Endothelial cell of hepatic sinusoid (primary cell): ENCODE results near the gene PALLD.
"Not testable (repeated sequence)": the region's sequence is repeated elsewhere in the genome, so short reads cannot be mapped to it uniquely, and the experiment has no call there.

Source experiments
- in situ Hi-C: cut with HindIII; loops from 2 replicates; pipeline ENCODE4 v1.10.0; 2017; ENCODE audit warnings: low sequenced_read_pairs

The PALLD gene

GRCh38 chr4:168803052-168803451, 306.2 kb downstream of the PALLD start:
- in situ Hi-C loops, result not testable (repeated sequence)

GRCh38 chr4:168803732-168804131, 306.9 kb downstream of the PALLD start:
- in situ Hi-C loops, result no loop called here

- in situ Hi-C loops, result no loop called here
Observed at GRCh38 chr4:168804146-168804545, 307.3 kb downstream of the PALLD start.

GRCh38 chr4:168805341-168805740, 308.5 kb downstream of the PALLD start:
- in situ Hi-C loops, result no loop called here

- in situ Hi-C loops, result not testable (repeated sequence)
Observed at GRCh38 chr4:168806247-168806646, 309.4 kb downstream of the PALLD start.

- in situ Hi-C loops, result no loop called here
Observed at GRCh38 chr4:168811207-168811606, 314.4 kb downstream of the PALLD start.

- in situ Hi-C loops, result no loop called here
Observed at GRCh38 chr4:168811786-168812651, 315.2 kb downstream of the PALLD start.

- in situ Hi-C loops, result no loop called here
Observed at GRCh38 chr4:168812806-168813205, 316.0 kb downstream of the PALLD start.

GRCh38 chr4:168813890-168814289, 317.0 kb downstream of the PALLD start:
- in situ Hi-C loops, result no loop called here

GRCh38 chr4:168815379-168816345, 318.8 kb downstream of the PALLD start:
- in situ Hi-C loops, result no loop called here

- in situ Hi-C loops, result no loop called here
Observed at GRCh38 chr4:168817370-168817769, 320.5 kb downstream of the PALLD start.

GRCh38 chr4:168822481-168822880, 325.6 kb downstream of the PALLD start:
- in situ Hi-C loops, result no loop called here

GRCh38 chr4:168825975-168826374, 329.1 kb downstream of the PALLD start:
- in situ Hi-C loops, result no loop called here

- in situ Hi-C loops, result no loop called here
Observed at GRCh38 chr4:168826620-168827019, 329.8 kb downstream of the PALLD start.

- in situ Hi-C loops, result no loop called here
Observed at GRCh38 chr4:168830777-168831512, 334.1 kb downstream of the PALLD start.

- in situ Hi-C loops, result no loop called here
Observed at GRCh38 chr4:168831585-168831918, 334.7 kb downstream of the PALLD start.

- in situ Hi-C loops, result no loop called here
Observed at GRCh38 chr4:168831919-168832762, 335.3 kb downstream of the PALLD start.

- in situ Hi-C loops, result no loop called here
Observed at GRCh38 chr4:168832763-168833575, 336.1 kb downstream of the PALLD start.

- in situ Hi-C loops, result no loop called here
Observed at GRCh38 chr4:168833881-168834280, 337.0 kb downstream of the PALLD start.
